Heart right ventricle (tissue), 16 donors: ENCODE measurements around the gene SMAP2. TPM values are rescaled to one million over a fixed set of nuclear protein-coding genes. Genes with fewer than 3 reads are reported as not detected.
"Not testable (repeated sequence)": the region's sequence is repeated elsewhere in the genome, so short reads cannot be mapped to it uniquely, and the experiment has no call there.

Source experiments
- ATAC-seq, 8 donors: fragments of 200-7000 bp; cut with Tn5 transposase; one replicate each; pipeline ENCODE4 v1.9.1; 2020; ENCODE audit warnings: mild to moderate bottlenecking in 8 of 8, moderate library complexity in 8 of 8, moderate number of reproducible peaks in 1 of 8
- DNase-seq, 2 donors: peaks; one replicate each; pipeline ENCODE4 v3.0.0-alpha.2; 2020
- H3K27ac ChIP-seq, 10 donors: fragments of 200-600 bp; sonication (generic) in 2 of 10; one replicate each; pipeline versions ENCODE4 v1.5.0 to v1.8.0; 2020 to 2022; ENCODE audit warnings: mild to moderate bottlenecking in 3 of 10
- H3K27me3 ChIP-seq, 7 donors: fragments of 200-600 bp; one replicate each; pipeline ENCODE4 v1.8.0; 2021 to 2022; ENCODE audit warnings: mild to moderate bottlenecking in 2 of 7
- H3K36me3 ChIP-seq, 9 donors: fragments of 200-600 bp; sonication (generic) in 1 of 9; one replicate each; pipeline versions ENCODE4 v1.5.0 to v1.8.0; 2020 to 2022; ENCODE audit warnings: mild to moderate bottlenecking in 2 of 9
- H3K4me1 ChIP-seq, 9 donors: fragments of 200-600 bp; sonication (generic) in 1 of 9; one replicate each; pipeline versions ENCODE4 v1.5.0 to v1.8.0; 2020 to 2022; ENCODE audit warnings: mild to moderate bottlenecking in 4 of 9
- H3K4me3 ChIP-seq, 10 donors: fragments of 200-600 bp; sonication (generic) in 2 of 10; one replicate each; pipeline versions ENCODE4 v1.5.0 to v1.8.0; 2020 to 2022; ENCODE audit warnings: mild to moderate bottlenecking in 7 of 10, moderate library complexity in 2 of 10
- H3K9me3 ChIP-seq, 11 donors: fragments of 200-600 bp in 10 of 11; sonication (generic) in 2 of 11; one replicate each; pipeline versions ENCODE4 v1.5.0 to v1.8.0; 2013 to 2022; ENCODE audit warnings: mild to moderate bottlenecking in 2 of 11, control low read depth in 1 of 11, moderate library complexity in 1 of 11
- WGBS, 2 donors: extraction: QIAGEN DNeasy Blood & Tissue Kit; methylation state at CpG; one replicate each; pipeline ENCODE4 v1.1.7; 2013; ENCODE audit warnings: inconsistent platforms in 1 of 2; 5-methylcytosine and 5-hydroxymethylcytosine counted together
- intact Hi-C, 10 donors: fragments of 100-400 bp; cut with DNase I; formaldehyde crosslinking; loops; one replicate each; pipeline versions ENCODE4 v1.11.1 to v1.14.2; 2022
- polyA plus RNA-seq, 2 donors: library from polyadenylated mRNA; stranded (reverse); fragments of 200-250 nt; gene quantifications; one replicate each; pipeline ENCODE4 v1.2.3, GENCODE V29; 2013
- total RNA-seq, 10 donors: library from RNA; stranded (reverse); fragmentation: NEBNext Ultra II Directional in 3 of 10; extraction: Animal tissue kit (Norgen Biotek cat#: 25700) in 3 of 10; gene quantifications; one replicate each; pipeline versions ENCODE4 v1.2.1 to v1.2.4, GENCODE V29; 2021 to 2023
- TF ChIP-seq, protein P1 (sequence below), 9 donors: fragments of 200-600 bp; sonication (generic) in 2 of 9; IDR thresholded peaks; one replicate each; pipeline versions ENCODE4 v1.5.0 to v1.8.0; 2021 to 2022; ENCODE audit warnings: antibody characterized with exemption in 9 of 9, mild to moderate bottlenecking in 5 of 9, moderate library complexity in 1 of 9
- donor health status: Arrhythmogenic right ventricular cardiomyopathy.
- donor health status: ischemic (EF 13 %, LVEDD 7.1; RV severe dilation, severe dysfunction).
- donor health status: healthy with polysubstance abuse.
- donor health status: DM: no; HTN: yes; CAD: no.
- donor health status: DM: no; HTN: no; CAD: no.
- donor health status: ischemic (EF 25% LVEDD 6.9; RV normal size, moderate dysfunction).
- donor health status: ischemic (EF 25% LVEDD 5.7; RV mildly dilated, moderate dysfunction).
- donor health status: healthy.
- donor health status: DM: yes; HTN: yes; CAD: no.
- donor health status: Ischemic cardiomyopathy.
- donor health status: ischemic (EF 35%, LVEDD 5.7; RV mildly dilated, moderate dysfunction).
- donor health status: nonischemic (EF 11% LVEDD 7.7; RV severe dilation, severe dysfunction).
- donor health status: DM: yes; HTN: yes; CAD: no.
- donor health status: PGD.
- donor health status: ischemic (EF 29% LVEDD 5.4; RV normal size, mild dysfunction).
- donor health status: nonischemic (EF 23%, LVEDD 6.1; RV moderate dilation, normal function).

Gene SMAP2
- total and polyA plus RNA-seq, 12 donors, result 9.4 to 29.8 (median 12.4) TPM

DNA sequence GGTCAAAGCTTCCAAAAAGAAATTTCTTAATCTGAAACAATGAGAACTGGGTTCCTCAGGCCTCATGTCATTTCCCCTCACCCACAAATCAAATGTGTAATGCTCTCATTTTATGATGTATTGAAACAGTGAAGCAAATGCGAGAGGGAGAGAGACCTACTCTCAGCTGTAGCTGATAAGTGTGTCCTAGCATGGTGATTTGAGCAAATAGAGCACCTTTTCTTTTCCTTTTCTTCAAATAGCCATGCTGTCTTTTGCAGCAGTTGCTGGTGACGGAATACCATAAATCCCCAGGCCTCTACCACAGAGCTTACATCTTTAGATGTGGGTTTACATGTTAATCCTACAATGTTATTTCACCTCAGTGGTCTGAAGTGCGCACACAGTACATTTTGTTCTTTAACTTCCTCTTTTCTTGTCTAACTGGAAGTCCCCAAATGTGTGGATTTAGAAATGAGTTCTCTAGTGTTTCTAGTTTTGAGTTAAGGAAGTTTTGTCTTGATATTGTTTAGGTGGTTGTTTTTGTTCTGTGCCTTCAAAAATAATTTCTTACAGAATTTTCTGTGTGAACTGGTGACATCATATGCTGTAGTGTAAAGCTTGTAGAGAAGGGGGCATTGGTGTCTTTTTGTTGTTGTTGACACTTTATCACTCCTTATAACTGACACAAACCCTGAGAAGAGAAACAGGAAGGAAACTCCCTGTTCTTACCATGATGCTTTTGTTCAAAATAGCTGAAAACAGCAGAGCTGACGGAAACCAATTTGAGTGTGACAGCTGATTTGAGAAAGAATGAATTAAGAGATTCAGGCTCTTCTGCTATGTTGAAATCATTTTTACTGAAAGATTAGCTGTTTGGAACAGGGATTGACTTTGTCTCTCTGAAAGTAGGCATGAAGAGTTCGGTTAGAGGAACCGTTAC lies 12.2 kb downstream of the SMAP2 start:
- intact Hi-C loops, result no loop called here
- H3K27ac ChIP-seq, result peak overlapping the region; percentile 29 to 99 (median 62)
- H3K27me3 ChIP-seq, result no peaks in the 10 kb centered on the region
- TF ChIP-seq, protein P1, sequence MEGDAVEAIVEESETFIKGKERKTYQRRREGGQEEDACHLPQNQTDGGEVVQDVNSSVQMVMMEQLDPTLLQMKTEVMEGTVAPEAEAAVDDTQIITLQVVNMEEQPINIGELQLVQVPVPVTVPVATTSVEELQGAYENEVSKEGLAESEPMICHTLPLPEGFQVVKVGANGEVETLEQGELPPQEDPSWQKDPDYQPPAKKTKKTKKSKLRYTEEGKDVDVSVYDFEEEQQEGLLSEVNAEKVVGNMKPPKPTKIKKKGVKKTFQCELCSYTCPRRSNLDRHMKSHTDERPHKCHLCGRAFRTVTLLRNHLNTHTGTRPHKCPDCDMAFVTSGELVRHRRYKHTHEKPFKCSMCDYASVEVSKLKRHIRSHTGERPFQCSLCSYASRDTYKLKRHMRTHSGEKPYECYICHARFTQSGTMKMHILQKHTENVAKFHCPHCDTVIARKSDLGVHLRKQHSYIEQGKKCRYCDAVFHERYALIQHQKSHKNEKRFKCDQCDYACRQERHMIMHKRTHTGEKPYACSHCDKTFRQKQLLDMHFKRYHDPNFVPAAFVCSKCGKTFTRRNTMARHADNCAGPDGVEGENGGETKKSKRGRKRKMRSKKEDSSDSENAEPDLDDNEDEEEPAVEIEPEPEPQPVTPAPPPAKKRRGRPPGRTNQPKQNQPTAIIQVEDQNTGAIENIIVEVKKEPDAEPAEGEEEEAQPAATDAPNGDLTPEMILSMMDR (IDR thresholded peaks at IDR 0.05), result no peak
- no peak for DNase-seq
- H3K4me1 ChIP-seq, result peaks cover 9 to 97% (median 27%) of the 10 kb centered on the region in 9 donors
- H3K36me3 ChIP-seq, result peaks cover 0 to 19% (median 0%) of the 10 kb centered on the region in 9 donors
- H3K4me3 ChIP-seq, result peak overlapping the region in 3 of 10 donors; percentile 9 to 36 (median 11)
- peak in 6 of 8 donors; percentile 24 to 77 (median 52) for ATAC-seq
- no peaks in the 10 kb centered on the region for H3K9me3 ChIP-seq
- WGBS, 2 donors, result 55 to 68% methylated on average over 6 of the region's 6 CpGs

DNA sequence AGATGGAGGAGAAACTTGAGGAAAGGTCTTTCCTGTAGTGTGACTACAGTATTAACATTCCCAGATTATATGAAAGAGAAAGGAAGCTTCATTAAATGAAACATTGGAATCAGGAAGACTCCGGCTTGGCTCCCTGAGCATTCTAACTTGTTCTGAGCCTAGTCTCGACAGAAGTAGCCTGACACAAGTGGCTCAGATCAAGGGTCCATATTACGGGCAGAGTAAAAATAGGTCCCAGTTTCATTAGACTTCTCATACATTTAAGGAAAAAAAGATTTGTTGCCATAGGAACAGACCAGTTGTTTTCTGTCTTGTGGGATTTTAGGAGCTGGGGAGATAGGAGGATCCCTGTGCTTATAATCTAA lies 12.8 kb downstream of the SMAP2 start:
- 48 to 57% methylated on average over 3 of the region's 3 CpGs for WGBS, 2 donors
- Histone ChIP-seq H3K27me3 (no peaks in the 10 kb centered on the region), H3K4me3 (peak overlapping the region in 3 of 10 donors; percentile 9 to 25 (median 11)), H3K27ac (peak overlapping the region; percentile 29 to 99 (median 62)), H3K9me3 (no peaks in the 10 kb centered on the region), H3K36me3 (peaks cover 0 to 19% (median 0%) of the 10 kb centered on the region in 9 donors), H3K4me1 (peaks cover 9 to 97% (median 27%) of the 10 kb centered on the region in 9 donors)
- intact Hi-C loops, result no loop called here
- TF ChIP-seq, protein P1 (IDR thresholded peaks at IDR 0.05), result no peak
- DNase-seq (no peak), ATAC-seq (peak in 3 of 8 donors; percentile 8 to 15 (median 9))

DNA sequence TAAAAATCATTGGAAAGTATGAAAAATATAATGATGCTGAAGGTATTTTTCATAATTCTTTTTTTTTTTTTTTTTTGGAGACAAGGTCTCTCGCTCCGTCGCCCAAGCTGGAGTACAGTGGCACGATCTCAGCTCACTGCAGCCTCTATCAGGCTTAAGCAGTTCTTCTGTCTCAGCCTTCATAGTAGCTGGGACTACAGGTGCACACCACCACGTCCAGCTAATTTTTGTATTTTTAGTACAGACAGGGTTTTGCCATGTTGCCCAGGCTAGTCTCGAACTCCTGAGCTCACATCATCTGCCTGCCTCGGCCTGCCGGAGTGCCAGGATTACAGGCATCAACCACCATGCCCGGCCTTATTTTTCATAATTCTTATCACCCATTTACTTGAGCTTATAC lies 13.3 kb downstream of the SMAP2 start:
- TF ChIP-seq, protein P1 (IDR thresholded peaks at IDR 0.05), result no peak
- Histone ChIP-seq H3K4me3 (peak overlapping the region in 2 of 10 donors; percentile 11 to 25), H3K27me3 (no peaks in the 10 kb centered on the region), H3K9me3 (no peaks in the 10 kb centered on the region), H3K27ac (peak overlapping the region in 9 of 10 donors; percentile 47 to 99 (median 56)), H3K4me1 (peaks cover 9 to 97% (median 29%) of the 10 kb centered on the region in 9 donors), H3K36me3 (peaks cover 0 to 19% (median 0%) of the 10 kb centered on the region in 9 donors)
- intact Hi-C loops, result no loop called here
- 77 to 78% methylated on average over 9 of the region's 9 CpGs for WGBS, 2 donors
- ATAC-seq (no peak), DNase-seq (no peak)

DNA sequence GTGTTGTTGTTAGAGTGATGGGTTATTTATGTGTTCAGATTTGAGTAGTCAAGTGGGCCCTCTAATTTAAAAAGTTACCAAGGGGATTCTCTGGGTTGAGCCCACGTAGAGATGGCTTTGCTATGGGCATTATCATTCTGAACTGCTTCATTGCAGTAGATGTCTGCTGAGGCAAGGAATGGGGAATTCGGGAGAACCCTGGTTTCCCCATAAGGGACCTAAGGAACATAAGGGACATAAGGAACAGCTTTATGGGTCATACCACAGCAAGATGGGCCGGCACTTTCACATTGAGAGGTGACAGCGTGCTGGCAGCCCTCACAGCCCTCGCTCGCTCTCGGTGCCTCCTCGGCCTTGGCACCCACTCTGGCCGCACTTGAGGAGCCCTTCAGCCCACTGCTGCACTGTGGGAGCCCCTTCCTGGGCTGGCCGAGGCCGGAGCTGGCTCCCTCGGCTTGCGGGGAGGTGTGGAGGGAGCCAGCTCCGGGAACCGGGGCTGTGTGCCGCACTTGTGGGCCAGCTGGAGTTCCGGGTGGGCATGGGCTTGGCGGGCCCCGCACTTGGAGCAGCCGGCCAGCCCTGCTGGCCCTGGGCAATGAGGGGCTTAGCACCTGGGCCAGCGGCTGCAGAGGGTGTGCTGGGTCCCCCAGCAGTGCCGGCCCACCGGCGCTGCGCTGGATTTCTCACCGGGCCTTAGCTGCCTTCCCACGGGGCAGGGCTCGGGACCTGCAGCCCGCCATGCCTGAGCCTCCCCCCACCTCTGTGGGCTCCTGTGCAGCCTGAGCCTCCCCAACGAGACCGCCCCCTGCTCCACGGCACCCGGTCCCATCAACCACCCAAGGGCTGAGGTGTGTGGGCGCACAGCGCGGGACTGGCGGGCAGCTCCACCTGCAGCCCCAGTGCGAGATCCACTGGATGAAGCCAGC lies 14.1 kb downstream of the SMAP2 start:
- ATAC-seq, H3K27me3 ChIP-seq, DNase-seq, H3K4me3 ChIP-seq, intact Hi-C loops, H3K9me3 ChIP-seq: not testable (repeated sequence)
- 95 to 96% methylated on average over 30 to 35 of the region's 38 CpGs for WGBS, 2 donors
- Histone ChIP-seq H3K36me3 (peaks cover 0 to 16% (median 0%) of the 10 kb centered on the region in 9 donors), H3K27ac (peak overlapping the region in 7 of 10 donors; percentile 32 to 99 (median 52)), H3K4me1 (peaks cover 11 to 97% (median 37%) of the 10 kb centered on the region in 9 donors)

DNA sequence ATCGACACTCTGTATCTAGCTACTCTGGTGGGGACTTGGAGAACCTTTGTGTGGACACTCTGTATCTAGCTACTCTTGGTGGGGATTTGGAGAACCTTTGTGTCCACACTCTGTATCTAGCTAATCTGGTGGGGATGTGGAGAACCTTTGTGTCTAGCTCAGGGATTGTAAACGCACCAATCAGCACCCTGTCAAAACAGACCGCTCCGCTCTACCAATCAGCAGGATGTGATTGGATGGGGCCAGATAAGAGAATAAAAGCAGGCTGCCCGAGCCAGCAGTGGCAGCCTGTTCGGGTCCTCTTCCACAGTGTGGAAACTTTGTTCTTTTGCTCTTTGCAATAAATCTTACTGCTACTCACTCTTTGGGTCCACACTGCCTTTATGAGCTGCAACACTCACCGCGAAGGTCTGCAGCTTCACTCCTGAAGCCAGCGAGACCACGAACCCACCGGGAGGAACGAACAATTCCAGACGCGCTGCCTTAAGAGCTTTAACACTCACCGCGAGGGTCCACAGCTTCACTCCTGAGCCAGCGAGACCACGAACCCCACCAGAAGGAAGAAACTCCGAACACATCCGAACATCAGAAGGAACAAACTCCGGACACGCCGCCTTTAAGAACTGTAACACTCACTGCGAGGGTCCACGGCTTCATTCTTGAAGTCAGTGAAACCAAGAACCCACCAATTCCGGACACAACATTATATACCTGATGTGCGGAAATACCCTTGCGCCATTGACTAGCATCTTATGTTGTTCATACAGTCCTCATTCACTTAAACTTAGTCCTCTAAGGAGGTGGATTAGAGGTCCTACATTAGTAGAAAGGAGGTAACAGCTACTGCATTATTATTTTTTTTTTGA lies 15.2 kb downstream of the SMAP2 start:
- H3K4me1 ChIP-seq, result peaks cover 9 to 97% (median 38%) of the 10 kb centered on the region in 9 donors
- peak overlapping the region in 1 of 10 donors; percentile 99 for H3K27ac ChIP-seq
- intact Hi-C loops, DNase-seq, ATAC-seq, H3K27me3 ChIP-seq, H3K9me3 ChIP-seq: not testable (repeated sequence)
- WGBS, 2 donors, result 96 to 97% methylated on average over 25 to 28 of the region's 28 CpGs
- peaks cover 0 to 16% (median 0%) of the 10 kb centered on the region in 9 donors for H3K36me3 ChIP-seq
- peak overlapping the region in 1 of 10 donors; percentile 27 for H3K4me3 ChIP-seq
